ENCODE results near the gene DHX9.

The DHX9 gene

GRCh38 chr1:182839209-182840066 is at the start of gene DHX9:
Gene DHX9 (plus strand): TSS chr1:182839347. CDS start chr1:182842567, 3,220 bp downstream.
- DNase-seq, result peak; percentile 92

- no peak for DNase-seq
Measured at GRCh38 chr1:182791281-182792179, 47.6 kb upstream of the DHX9 start.

- DNase-seq, result no peak
Measured at GRCh38 chr1:182794091-182794490, 45.1 kb upstream of the DHX9 start.

- no peak for DNase-seq
Measured at GRCh38 chr1:182794676-182795201, 44.4 kb upstream of the DHX9 start.

- no peak for DNase-seq
Measured at GRCh38 chr1:182795563-182796228, 43.5 kb upstream of the DHX9 start.

GRCh38 chr1:182802006-182802803 is 36.9 kb upstream of the DHX9 start:
- peak; percentile 73 for DNase-seq

GRCh38 chr1:182803846-182804245 is 35.3 kb upstream of the DHX9 start:
- DNase-seq, result no peak

- no peak for DNase-seq
Measured at GRCh38 chr1:182806015-182806678, 33.0 kb upstream of the DHX9 start.

- no peak for DNase-seq
Measured at GRCh38 chr1:182807907-182808306, 31.2 kb upstream of the DHX9 start.

GRCh38 chr1:182809414-182809957 is 29.7 kb upstream of the DHX9 start:
- no peak for DNase-seq

- peak; percentile 8 for DNase-seq
Measured at GRCh38 chr1:182811975-182812722, 27.0 kb upstream of the DHX9 start.

- DNase-seq, result no peak
Measured at GRCh38 chr1:182816863-182817262, 22.3 kb upstream of the DHX9 start.

GRCh38 chr1:182817802-182818201 is 21.3 kb upstream of the DHX9 start:
- DNase-seq, result no peak

- DNase-seq, result no peak
Measured at GRCh38 chr1:182823220-182823619, 15.9 kb upstream of the DHX9 start.

GRCh38 chr1:182826892-182827291 is 12.3 kb upstream of the DHX9 start:
- no peak for DNase-seq

- DNase-seq, result no peak
Measured at GRCh38 chr1:182829285-182829932, 9.7 kb upstream of the DHX9 start.

- DNase-seq, result no peak
Measured at GRCh38 chr1:182833271-182833670, 5.9 kb upstream of the DHX9 start.

- no peak for DNase-seq
Measured at GRCh38 chr1:182834326-182834725, 4.8 kb upstream of the DHX9 start.

- DNase-seq, result no peak
Measured at GRCh38 chr1:182835806-182836205, 3.3 kb upstream of the DHX9 start.

Measured in NCI-H1105 treated with DMSO at 0.1 percent for 48 hours (cell line).